Fibroblast of mammary gland (primary cell): ENCODE measurements around the gene ASB4.
"Not testable (repeated sequence)": the region's sequence is repeated elsewhere in the genome, so short reads cannot be mapped to it uniquely, and the experiment has no call there.

Experiments
- DNase-seq: peaks from one replicate; pipeline ENCODE4 v3.0.0-alpha.2; 2010; ENCODE audit warnings: low read depth
- H3K4me3 ChIP-seq: 2 replicates; pipeline ENCODE4 v1.5.1; 2011; ENCODE audit warnings: low read depth, mild to moderate bottlenecking, low read length, moderate library complexity; ENCODE audit not compliant: control insufficient read depth
- TF ChIP-seq, protein P1 (sequence below): conservative IDR thresholded peaks from 2 replicates; pipeline ENCODE4 v1.5.1; 2011; ENCODE audit warnings: low read depth, low read length, inconsistent platforms; ENCODE audit not compliant: control insufficient read depth, insufficient read depth

ASB4 gene

DNA sequence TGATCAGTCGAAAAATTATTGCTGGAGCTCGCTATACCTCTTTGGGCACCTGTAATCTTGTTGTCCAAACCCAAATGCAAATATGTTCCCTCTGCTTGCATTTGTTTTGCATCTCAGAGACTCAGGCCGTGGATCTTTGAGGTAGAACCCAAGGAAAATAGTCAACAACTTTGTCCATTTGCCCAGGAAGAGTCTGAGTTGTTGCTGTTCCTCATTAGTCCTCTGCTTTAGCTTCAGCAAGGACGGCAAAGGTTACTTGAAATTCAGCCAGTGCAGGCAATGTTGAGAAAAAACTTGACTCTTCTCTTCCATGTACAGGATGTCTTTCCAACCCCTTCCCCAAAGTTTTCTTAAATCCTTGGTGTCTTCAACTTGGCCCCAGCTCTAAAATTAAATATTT, 64.8 kb downstream of the ASB4 start:
- TF ChIP-seq, protein P1, sequence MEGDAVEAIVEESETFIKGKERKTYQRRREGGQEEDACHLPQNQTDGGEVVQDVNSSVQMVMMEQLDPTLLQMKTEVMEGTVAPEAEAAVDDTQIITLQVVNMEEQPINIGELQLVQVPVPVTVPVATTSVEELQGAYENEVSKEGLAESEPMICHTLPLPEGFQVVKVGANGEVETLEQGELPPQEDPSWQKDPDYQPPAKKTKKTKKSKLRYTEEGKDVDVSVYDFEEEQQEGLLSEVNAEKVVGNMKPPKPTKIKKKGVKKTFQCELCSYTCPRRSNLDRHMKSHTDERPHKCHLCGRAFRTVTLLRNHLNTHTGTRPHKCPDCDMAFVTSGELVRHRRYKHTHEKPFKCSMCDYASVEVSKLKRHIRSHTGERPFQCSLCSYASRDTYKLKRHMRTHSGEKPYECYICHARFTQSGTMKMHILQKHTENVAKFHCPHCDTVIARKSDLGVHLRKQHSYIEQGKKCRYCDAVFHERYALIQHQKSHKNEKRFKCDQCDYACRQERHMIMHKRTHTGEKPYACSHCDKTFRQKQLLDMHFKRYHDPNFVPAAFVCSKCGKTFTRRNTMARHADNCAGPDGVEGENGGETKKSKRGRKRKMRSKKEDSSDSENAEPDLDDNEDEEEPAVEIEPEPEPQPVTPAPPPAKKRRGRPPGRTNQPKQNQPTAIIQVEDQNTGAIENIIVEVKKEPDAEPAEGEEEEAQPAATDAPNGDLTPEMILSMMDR: no peak
- peak; percentile 36 for DNase-seq

GRCh38 chr7:95552010-95552926, 66.5 kb downstream of the ASB4 start:
- not testable (repeated sequence) for H3K4me3 ChIP-seq, DNase-seq

More for the DNA sequence above, 64.8 kb downstream of the ASB4 start:
- H3K4me3 ChIP-seq: no peak overlapping the region

GRCh38 chr7:95553939-95554338, 68.2 kb downstream of the ASB4 start:
- DNase-seq: no peak
- TF ChIP-seq, protein P1: no peak

GRCh38 chr7:95556777-95557176, 71.0 kb downstream of the ASB4 start:
- TF ChIP-seq, protein P1: no peak
- no peak for DNase-seq
- no peak overlapping the region for H3K4me3 ChIP-seq

More at GRCh38 chr7:95553939-95554338, 68.2 kb downstream of the ASB4 start:
- no peak overlapping the region for H3K4me3 ChIP-seq

DNA sequence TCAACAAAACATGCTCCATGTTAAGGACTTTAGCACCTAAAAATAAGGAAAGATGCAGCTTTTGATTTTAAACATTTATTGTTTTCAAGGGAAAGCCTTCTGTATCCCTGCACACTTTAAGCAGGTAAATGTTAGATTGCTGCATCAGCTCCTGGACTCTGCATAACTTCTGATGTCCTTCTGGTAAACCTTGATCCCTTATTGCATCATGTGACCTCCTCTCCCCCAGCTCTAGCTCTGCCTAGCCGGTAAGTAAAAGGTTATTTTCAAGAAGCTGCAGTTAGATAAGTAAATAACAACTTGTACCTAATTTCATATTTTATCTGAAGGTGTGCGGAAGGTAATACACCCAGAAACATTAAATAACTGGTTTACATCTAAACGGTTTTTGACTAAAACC, 73.1 kb downstream of the ASB4 start:
- TF ChIP-seq, protein P1: no peak

DNA sequence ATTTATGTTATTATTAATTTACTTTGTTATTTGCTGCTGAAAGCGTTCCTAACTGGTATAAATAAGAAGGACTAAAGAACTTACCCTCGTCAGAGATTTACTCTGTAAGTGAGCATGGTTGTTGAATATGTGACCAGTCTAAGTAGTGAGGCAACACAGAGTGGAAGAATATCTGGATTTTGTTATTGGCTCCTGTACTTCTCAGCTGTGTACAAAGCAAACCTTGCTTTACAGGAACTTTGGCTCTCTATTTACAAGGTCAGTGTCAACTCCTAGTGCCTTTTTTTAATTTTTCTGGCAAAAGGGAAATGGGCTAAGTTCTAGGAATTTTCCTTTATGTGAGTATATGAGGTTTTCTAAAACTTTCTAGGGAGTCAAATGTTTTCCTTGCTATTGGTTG, 74.9 kb downstream of the ASB4 start:
- DNase-seq: no peak
- no peak overlapping the region for H3K4me3 ChIP-seq
- TF ChIP-seq, protein P1: no peak

More for the DNA sequence above, 73.1 kb downstream of the ASB4 start:
- no peak overlapping the region for H3K4me3 ChIP-seq
- no peak for DNase-seq

GRCh38 chr7:95569720-95570119, 84.0 kb downstream of the ASB4 start:
- DNase-seq: peak; percentile 12
- TF ChIP-seq, protein P1: no peak
- H3K4me3 ChIP-seq: no peak overlapping the region
